ENCODE data around the gene COX14. TPM values are rescaled to one million over a fixed set of nuclear protein-coding genes. Genes with fewer than 3 reads are reported as not detected.
"Not testable (repeated sequence)": the region's sequence is repeated elsewhere in the genome, so short reads cannot be mapped to it uniquely, and the experiment has no call there.

COX14 gene
- total RNA-seq, 2 donors from 2014 or later: 122 to 148 TPM

DNA sequence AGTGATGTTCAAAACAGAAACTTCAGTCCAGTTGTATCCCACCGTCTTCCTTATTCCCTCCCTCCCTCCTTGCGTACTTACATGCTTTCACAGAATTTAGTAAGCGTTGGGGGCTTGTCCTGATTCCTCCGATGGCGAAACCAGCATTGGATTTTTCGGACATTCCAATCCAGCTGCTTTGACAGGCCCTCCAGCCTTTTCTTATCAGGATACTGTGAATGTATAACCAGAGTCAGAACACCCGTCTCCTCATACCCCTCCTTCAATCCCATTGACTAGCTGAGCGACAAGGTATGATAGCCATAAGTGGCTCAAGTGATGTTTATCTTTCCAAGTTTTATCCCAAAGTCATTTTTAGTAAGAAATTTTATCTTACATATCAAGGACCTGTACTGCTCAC lies 31.0 kb downstream of the COX14 start:
- intact Hi-C loops (cut with DNase I): no loop called here
- no peak for ATAC-seq
- DNase-seq: no peak

DNA sequence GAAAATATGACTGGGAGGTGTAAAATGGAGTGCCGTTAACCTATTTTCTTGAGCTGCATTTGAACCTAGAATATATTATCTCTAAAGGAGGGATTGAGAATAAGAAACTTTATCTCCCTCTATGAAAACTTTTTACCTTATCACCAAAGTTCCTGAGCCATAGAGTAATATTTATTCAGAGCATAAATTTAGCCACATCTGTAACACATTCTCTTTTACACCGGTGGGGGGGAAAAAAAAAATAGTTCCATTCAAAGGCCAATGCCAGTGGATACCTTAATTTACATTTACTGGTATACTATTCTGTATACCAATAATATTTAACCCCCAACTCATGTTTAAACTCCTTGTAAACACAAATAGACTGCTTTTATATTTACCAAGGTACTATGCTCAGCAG lies 33.4 kb downstream of the COX14 start:
- no peak for ATAC-seq
- intact Hi-C loops (cut with DNase I): no loop called here
- DNase-seq: no peak

DNA sequence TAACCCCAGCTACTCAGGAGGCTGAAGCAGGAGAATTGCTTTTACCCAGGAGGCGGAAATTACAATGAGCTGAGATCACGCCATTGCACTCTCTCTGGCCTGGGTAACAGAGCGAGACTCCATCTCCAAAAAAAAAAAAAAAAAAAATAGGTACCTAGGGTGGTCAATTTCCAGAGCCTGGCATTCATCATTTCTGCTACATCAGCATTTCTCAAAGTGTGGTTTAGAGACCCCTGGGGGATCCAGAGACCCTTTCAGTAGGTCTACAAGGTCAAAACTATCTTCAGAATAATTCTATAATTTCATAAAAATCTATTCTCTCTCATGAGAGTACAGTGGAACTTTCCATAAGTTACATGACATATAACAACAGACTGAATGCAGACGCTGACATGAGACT lies 35.2 kb downstream of the COX14 start:
- no peak for DNase-seq
- intact Hi-C loops (cut with DNase I): no loop called here
- no peak for ATAC-seq

DNA sequence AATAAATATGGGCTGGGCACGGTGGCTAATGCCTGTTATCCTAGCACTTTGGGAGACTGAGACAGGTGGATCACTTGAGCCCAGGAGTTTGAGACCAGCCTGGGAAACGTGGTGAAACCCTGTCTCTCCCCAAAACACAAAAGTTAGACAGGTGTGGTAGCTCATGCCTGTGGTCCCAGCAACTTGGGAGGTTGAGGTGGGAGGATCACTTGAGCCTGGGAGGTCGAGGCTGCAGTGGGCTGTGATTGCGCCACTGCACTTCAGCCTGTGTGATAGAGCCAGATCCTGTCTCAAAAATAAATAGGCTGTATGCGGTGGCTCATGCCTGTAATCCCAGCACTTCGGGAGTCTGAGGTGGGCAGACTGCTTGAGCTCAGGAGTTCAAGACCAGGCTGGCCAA lies 36.0 kb downstream of the COX14 start:
- ATAC-seq; DNase-seq; intact Hi-C loops (cut with DNase I): not testable (repeated sequence)

DNA sequence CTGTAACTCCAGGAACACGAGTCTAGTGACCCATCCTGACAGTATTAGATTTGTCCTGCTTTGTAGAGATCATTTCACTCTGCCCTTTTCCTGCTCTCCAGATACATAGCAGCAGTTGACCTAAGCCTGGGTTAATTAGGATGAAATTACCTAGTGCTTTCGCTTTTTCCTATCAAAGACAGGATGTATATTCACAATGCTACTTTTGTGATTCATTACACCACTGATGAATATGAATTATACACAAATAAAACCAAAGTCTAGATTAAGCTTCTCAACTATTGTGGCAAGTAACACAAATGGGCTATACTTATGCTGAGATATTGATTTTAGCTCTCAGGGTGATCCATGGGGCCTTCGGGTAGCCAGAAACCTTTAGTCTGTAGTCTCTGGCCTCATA lies 37.3 kb downstream of the COX14 start:
- intact Hi-C loops (cut with DNase I): no loop called here

DNA sequence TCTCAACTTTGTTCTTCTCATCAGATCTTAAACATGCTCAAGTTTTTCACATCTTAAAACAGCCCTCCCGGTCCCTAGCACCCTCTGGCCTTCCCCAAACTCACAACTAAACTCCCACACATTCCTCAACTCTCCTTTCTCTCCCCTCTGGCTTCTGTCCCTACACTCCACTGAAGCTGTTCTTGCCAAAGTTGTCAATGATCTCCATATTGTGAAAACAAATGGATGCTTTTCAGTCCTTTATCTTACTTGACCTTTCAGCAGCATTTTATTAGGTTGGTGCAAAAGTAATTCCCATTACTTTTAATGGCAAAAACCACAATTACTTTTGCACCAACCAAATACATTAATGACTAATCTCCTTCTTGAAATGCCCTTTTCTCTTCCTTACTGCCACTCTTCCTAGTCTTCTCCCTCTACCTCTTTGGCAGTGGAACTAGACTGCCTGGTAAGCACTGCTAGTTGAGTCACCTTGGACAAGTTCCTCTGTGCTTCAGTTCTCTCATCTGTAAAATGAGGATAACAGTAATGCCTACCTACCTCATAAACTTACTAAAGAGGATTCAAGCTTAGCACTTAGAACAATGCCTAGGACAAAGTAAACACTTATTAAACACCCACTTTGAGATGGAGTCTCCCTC lies 39.1 kb downstream of the COX14 start:
- ATAC-seq (peak; percentile 23 to 72), DNase-seq (no peak)
- intact Hi-C loops (cut with DNase I): no loop called here

More for the DNA sequence above, 37.3 kb downstream of the COX14 start:
- no peak for ATAC-seq
- DNase-seq: no peak

DNA sequence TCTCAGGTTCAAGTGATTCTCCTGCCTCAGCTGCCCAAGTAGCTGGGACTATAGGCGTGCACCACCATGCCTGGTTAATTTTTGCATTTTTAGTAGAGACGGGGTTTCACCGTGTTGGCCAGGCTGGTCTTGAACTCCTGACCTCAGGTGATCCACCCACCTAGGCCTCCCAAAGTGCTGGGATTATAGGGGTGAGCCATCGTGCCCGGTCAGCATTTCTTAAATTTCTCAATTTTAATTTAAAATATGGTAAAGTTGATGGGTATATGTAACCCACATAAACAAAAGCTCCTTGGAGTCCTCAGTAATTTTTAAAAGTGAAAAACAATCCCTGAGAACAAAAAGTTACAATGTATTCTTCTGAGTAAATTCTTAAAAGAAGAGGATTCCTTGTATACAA lies 42.9 kb downstream of the COX14 start:
- intact Hi-C loops (cut with DNase I); ATAC-seq; DNase-seq: not testable (repeated sequence)

DNA sequence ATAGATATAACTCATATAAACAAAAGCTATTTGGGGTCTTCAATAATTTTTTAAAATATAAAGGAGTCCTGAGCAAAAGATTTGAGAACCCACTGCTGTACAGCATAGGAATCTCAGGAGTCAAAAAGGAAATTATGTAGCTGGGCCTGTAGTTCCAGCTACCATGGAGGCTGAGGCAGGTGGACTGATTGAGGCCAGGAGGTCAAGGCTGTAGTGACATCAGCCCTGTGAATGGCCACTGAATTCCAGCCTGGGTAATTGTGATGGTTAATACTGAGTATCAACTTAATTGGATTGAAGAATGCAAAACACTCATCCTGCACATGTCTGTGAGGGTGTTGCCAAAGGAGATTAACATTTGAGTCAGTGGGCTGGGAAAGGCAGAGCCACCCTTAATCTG lies 44.6 kb downstream of the COX14 start:
- DNase-seq (no peak), ATAC-seq (no peak)
- intact Hi-C loops (cut with DNase I): no loop called here

DNA sequence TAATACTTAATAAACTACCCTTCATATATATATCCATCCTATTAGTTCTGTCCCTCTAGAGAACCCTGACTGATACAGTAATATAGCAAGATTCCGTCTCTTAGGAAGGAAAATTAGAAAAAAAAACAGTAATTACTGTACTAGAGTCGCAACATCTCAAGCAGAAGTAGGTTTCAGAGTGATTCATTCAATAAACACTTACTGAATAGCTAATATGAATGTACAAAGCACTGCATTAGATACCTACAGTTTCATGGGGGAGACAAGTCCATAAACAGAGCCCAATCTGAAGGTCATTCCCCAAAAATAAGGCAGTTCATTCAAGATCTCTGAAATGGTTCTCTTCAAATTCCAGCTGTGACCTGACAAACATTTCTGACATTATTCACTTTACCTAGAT lies 45.2 kb downstream of the COX14 start:
- no peak for ATAC-seq
- intact Hi-C loops (cut with DNase I): no loop called here
- DNase-seq: no peak

DNA sequence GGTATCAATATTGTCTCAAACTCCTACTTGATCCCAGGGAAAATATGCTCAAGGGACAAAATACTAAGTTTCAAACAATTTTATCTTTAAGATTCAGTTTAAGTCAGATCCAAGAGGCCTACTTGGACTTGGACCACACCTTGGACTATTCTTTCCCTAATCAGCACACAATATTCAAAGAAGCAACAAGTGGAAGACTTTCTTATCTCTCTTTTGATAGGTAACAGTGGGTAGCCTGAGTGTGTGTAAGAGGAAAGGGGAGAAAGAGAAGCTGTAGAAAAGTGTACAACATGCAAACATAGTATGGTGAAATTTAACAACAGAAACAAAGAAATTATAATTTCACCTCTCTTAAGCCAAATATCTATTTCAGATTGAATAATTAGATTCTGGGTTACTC lies 48.6 kb downstream of the COX14 start:
- ATAC-seq: no peak
- intact Hi-C loops (cut with DNase I): no loop called here
- DNase-seq: no peak

DNA sequence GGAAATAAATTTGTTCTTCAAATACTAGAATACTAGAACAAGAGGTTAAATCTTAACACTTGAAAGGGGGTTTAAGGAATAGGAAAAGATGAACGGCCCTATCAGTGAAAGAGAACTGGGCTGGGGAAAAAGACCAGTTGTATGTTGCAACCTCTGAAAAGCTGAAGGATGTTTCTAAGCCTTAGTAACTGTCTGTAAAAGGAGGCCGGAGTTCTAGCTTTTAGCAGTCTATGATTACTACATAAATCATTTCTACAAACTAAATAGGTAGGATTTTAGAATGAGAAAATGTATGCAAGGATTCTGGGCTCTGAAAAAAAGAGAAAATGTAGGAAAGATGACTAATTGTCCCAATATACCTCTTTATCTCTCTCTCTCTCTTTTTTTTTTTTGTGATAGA lies 50.2 kb downstream of the COX14 start:
- ATAC-seq: no peak
- intact Hi-C loops (cut with DNase I): no loop called here
- no peak for DNase-seq

DNA sequence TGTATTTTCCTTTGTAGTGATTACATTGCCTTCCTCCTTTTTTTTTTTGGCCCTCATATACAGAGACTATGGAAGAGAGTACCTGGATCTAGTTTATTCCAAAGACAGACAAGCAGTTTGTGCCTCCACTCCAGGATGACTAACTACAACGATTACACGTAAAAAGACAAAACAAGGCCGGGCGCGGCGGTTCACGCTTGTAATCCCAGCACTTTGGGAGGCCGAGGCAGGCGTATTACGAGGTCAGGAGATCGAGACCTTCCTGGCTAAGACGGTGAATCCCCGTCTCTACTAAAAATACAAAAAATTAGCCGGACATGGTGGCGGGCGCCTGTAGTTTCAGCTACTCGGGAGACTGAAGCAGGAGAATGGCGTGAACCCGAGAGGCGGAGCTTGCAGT lies 52.9 kb downstream of the COX14 start:
- no peak for DNase-seq
- no peak for ATAC-seq
- intact Hi-C loops (cut with DNase I): loop anchor here in 1 of 2 donors (5.0 kb wide), 1 partner anchor 48 kb away; no protein-coding TSS in a partner anchor

DNA sequence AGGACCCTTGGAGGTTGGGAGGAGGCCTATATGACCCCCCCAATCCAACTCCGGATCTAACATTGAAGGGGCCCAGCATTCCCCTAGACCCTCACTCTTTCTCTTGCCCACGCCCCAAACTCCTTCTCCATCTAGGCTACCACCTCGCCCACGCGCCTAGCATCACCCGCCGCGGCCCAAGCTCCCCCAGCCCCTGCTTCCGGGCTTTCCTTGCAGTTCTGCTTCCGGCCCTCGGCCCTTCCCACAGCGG lies 54.7 kb downstream of the COX14 start:
- intact Hi-C loops (cut with DNase I): loop anchor here in 1 of 2 donors (2.0 to 5.0 kb wide), 2 partner anchors 49 to 82 kb away; partner anchors contain the start of gene SMARCD1
- DNase-seq (peak; percentile 65), ATAC-seq (peak; percentile 14 to 49)

DNA sequence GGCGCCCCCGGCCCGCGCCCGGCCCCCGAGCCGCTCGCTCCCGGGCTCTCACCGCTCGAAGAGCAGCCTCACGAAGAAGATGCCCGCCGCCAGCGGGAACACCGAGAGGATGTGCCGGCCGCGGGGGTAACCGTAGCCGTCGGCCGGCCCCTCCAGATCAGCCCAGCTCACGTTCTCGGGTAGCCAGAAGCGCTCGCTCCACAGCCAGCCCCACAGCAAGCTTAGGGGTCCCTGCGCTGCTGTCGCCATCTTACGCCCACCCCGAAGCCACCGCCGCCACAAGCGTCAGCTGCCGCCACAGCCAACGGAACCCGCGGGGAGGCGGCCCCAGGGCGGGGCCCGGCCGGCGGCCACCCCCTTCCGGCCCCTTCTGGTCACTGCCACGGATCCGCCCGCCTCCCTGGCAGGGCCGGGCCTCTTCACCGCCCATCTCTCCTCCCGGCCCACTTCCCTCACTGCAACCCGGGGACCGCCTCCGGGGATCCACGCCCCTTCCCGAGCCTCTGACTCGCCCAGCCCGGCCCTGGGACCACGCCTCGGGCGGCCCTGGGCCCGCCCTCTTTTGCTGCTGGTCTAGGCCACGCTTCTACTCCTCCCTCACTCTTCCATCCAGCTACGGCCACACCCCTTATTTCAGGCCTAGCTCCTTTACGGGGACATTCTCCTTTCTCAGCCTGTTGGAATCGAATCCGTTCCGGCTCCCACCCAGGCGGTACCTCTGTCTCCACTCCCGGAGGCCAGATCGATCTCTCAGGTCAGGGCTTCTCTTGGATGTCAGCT lies 55.2 kb downstream of the COX14 start, which contains the start of gene CERS5:
CERS5 (minus strand) TSS at position 321 of the 780 bp plus-strand sequence; CDS start at position 249, 72 bp downstream.
- peak; percentile 99 for DNase-seq
- peak; percentile 99 to 100 for ATAC-seq
- intact Hi-C loops (cut with DNase I): loop anchor here in 1 of 2 donors (2.0 to 5.0 kb wide), 2 partner anchors 50 to 82 kb away; partner anchors contain the start of gene SMARCD1

Other genes starting within 250 kb of the COX14 start
- 10 to 100 TPM in 1 of 2 donors, 1 to 10 TPM in 1; 6.4 to 25.9 TPM for gene FAIM2, start 208.3 kb upstream of the COX14 start, total RNA-seq
- gene AQP2, start 161.5 kb upstream of the COX14 start, total RNA-seq: under 1 TPM; 0.09 to 0.24 TPM
- 1 to 10 TPM; 1.0 to 1.3 TPM for gene AQP5, start 150.4 kb upstream of the COX14 start, total RNA-seq
- gene AQP6, start 139.3 kb upstream of the COX14 start, total RNA-seq: under 1 TPM; 0.13 to 0.77 TPM
- 10 to 100 TPM in 1 of 2 donors, 1 to 10 TPM in 1; 4.8 to 10.4 TPM for gene RACGAP1, start 86.7 kb upstream of the COX14 start, total RNA-seq
- gene ASIC1, start 54.6 kb upstream of the COX14 start, total RNA-seq: 1 to 10 TPM; 1.2 to 4.1 TPM
- gene SMARCD1, start 26.9 kb upstream of the COX14 start, total RNA-seq: 10 to 100 TPM; 18.3 to 27.7 TPM
- 100 to 1,000 TPM in 1 of 2 donors, 10 to 100 TPM in 1; 88.6 to 150 TPM for gene GPD1, start 8.2 kb upstream of the COX14 start, total RNA-seq
- gene CERS5, start 55.1 kb downstream of the COX14 start, total RNA-seq: 10 to 100 TPM; 15.6 to 22.8 TPM
- gene LIMA1, start 171.3 kb downstream of the COX14 start, total RNA-seq: 10 to 100 TPM; 30.6 to 37.7 TPM

Measured in left cardiac atrium (tissue), 4 donors.